WTC11 (cell line): ENCODE results near the gene SLC39A7. TPM values are rescaled to one million over a fixed set of nuclear protein-coding genes. Genes with fewer than 3 reads are reported as not detected.

Source experiments
- ATAC-seq: fragments of 200-7000 bp; cut with Tn5 transposase; 2 replicates; pipeline ENCODE4 v1.10.0; 2021; ENCODE audit warnings: mild to moderate bottlenecking, moderate library complexity
- CTCF ChIA-PET: fragments of 300-600 bp; sonication (Branson Sonifier 250); formaldehyde crosslinking; loops from one replicate; lab custom pipeline; 2021; ENCODE audit warnings: antibody characterized with exemption; lab: Charles Lee
- POLR2A ChIA-PET: fragments of 350-600 bp; sonication (Branson Sonifier 250); formaldehyde crosslinking; loops from one replicate; lab custom pipeline; 2021; ENCODE audit warnings: antibody characterized with exemption; lab: Charles Lee
- DNase-seq: peaks from one replicate; pipeline ENCODE4 v3.0.0; 2021; ENCODE audit warnings: low spot score
- H3K27ac Mint-ChIP-seq: 2 replicates; pipeline ENCODE4 v1.8.0; 2021; ENCODE audit warnings: mixed read lengths
- H3K27me3 Mint-ChIP-seq: 2 replicates; pipeline ENCODE4 v1.8.0; 2021; ENCODE audit warnings: low read depth, mild to moderate bottlenecking, moderate library complexity, mixed read lengths
- H3K36me3 Mint-ChIP-seq: 2 replicates; pipeline ENCODE4 v1.8.0; 2021; ENCODE audit warnings: mixed read lengths
- H3K4me1 Mint-ChIP-seq: 2 replicates; pipeline ENCODE4 v1.8.0; 2022; ENCODE audit warnings: mixed read lengths
- H3K4me3 Mint-ChIP-seq: 2 replicates; pipeline ENCODE4 v1.8.0; 2021; ENCODE audit warnings: mild to moderate bottlenecking, moderate library complexity, mixed read lengths
- H3K9me3 Mint-ChIP-seq: 2 replicates; pipeline ENCODE4 v1.8.0; 2021; ENCODE audit warnings: mixed read lengths
- AR ChIP-seq: fragments of 250-450 bp; sonication (Bioruptor Pico); IDR thresholded peaks from 2 replicates; pipeline ENCODE4 v1.9.0; 2021; ENCODE audit warnings: mild to moderate bottlenecking
- ARID4B ChIP-seq: sonication (generic); formaldehyde crosslinking; IDR thresholded peaks from 2 replicates; pipeline ENCODE4 v1.8.0; 2023; ENCODE audit warnings: missing genetic modification reagents, mild to moderate bottlenecking, borderline replicate concordance
- ATF1 ChIP-seq: sonication (generic); formaldehyde crosslinking; IDR thresholded peaks from 2 replicates; pipeline ENCODE4 v1.8.1; 2023; ENCODE audit warnings: mild to moderate bottlenecking, moderate library complexity, missing genetic modification reagents
- CTCF ChIP-seq: fragments of 200-600 bp; IDR thresholded peaks from 2 replicates; pipeline ENCODE4 v1.8.0; 2022; ENCODE audit warnings: antibody characterized with exemption
- E2F4 ChIP-seq: sonication (generic); formaldehyde crosslinking; IDR thresholded peaks from 2 replicates; pipeline ENCODE4 v1.8.1; 2022; ENCODE audit warnings: low read depth, mild to moderate bottlenecking, moderate library complexity, missing genetic modification reagents, borderline replicate concordance
- ETV6 ChIP-seq: sonication (generic); formaldehyde crosslinking; IDR thresholded peaks from 2 replicates; pipeline ENCODE4 v1.8.1; 2022; ENCODE audit warnings: mild to moderate bottlenecking, missing genetic modification reagents
- FOXK1 ChIP-seq: sonication (generic); formaldehyde crosslinking; IDR thresholded peaks from 2 replicates; pipeline ENCODE4 v1.8.0; 2022; ENCODE audit warnings: mild to moderate bottlenecking, moderate library complexity, missing genetic modification reagents
- HMGXB4 ChIP-seq: sonication (generic); formaldehyde crosslinking; IDR thresholded peaks from 2 replicates; pipeline ENCODE4 v1.8.1; 2023; ENCODE audit warnings: mild to moderate bottlenecking, moderate library complexity, missing genetic modification reagents
- PREB ChIP-seq: sonication (generic); formaldehyde crosslinking; IDR thresholded peaks from 2 replicates; pipeline ENCODE4 v1.8.1; 2022; ENCODE audit warnings: mild to moderate bottlenecking, missing genetic modification reagents, moderate library complexity, borderline replicate concordance
- SMAD3 ChIP-seq: sonication (generic); formaldehyde crosslinking; IDR thresholded peaks from 2 replicates; pipeline ENCODE4 v1.8.0; 2022; ENCODE audit warnings: missing genetic modification reagents, mild to moderate bottlenecking, borderline replicate concordance
- SMAD4 ChIP-seq: sonication (generic); formaldehyde crosslinking; IDR thresholded peaks from 2 replicates; pipeline ENCODE4 v1.8.0; 2022; ENCODE audit warnings: mild to moderate bottlenecking, missing genetic modification reagents
- USF2 ChIP-seq: sonication (generic); formaldehyde crosslinking; IDR thresholded peaks from 2 replicates; pipeline ENCODE4 v1.8.1; 2023; ENCODE audit warnings: mild to moderate bottlenecking, missing genetic modification reagents, moderate library complexity
- ZBTB43 ChIP-seq: sonication (generic); formaldehyde crosslinking; IDR thresholded peaks from 2 replicates; pipeline ENCODE4 v1.8.1; 2023; ENCODE audit warnings: mild to moderate bottlenecking, missing genetic modification reagents
- ZNF317 ChIP-seq: sonication (generic); formaldehyde crosslinking; IDR thresholded peaks from 2 replicates; pipeline ENCODE4 v1.8.1; 2023; ENCODE audit warnings: low read depth, mild to moderate bottlenecking, moderate library complexity, missing genetic modification reagents, borderline replicate concordance
- total RNA-seq: library from RNA; stranded (reverse); gene quantifications from 3 replicates; pipeline ENCODE4 v1.2.3, GENCODE V29; 2021

The SLC39A7 gene
- total RNA-seq, 1 experiment from 2014 or later: 163 TPM

- TF ChIP-seq PREB (CRISPR knock-in tag) (no peak), SMAD4 (CRISPR knock-in tag) (no peak)
These were observed 39.8 kb upstream of the SLC39A7 start (continued) for GRCh38 chr6:33160728-33161344.

GRCh38 chr6:33161354-33162331 is 39.0 kb upstream of the SLC39A7 start:
- ChIA-PET POLR2A (interaction anchor here (1.7 kb wide), 1 partner anchor 138 kb away, joined by 3 read pairs; no protein-coding TSS in a partner anchor), CTCF (interaction anchor here (0.6 to 7.1 kb wide), 46 partner anchors 8 to 368 kb away, joined by 3 to 55 read pairs (median 4); partner anchors contain the start of genes B3GALT4, HSD17B8, PSMB9 and TAP1)
- Mint-ChIP-seq H3K36me3 (no peaks in the 10 kb centered on the region), H3K4me1 (peaks cover 22% of the 10 kb centered on the region), H3K4me3 (peak overlapping the region; percentile 86), H3K9me3 (no peaks in the 10 kb centered on the region), H3K27me3 (peaks cover 25% of the 10 kb centered on the region), H3K27ac (no peak overlapping the region)
- DNase-seq (peak; percentile 86), ATAC-seq (peak; percentile 83)
- TF ChIP-seq HMGXB4 (CRISPR knock-in tag) (peak; percentile 93), CTCF (peak; percentile 86), USF2 (CRISPR knock-in tag) (no peak), ZBTB43 (no peak), FOXK1 (0 out of 2 replicates have a peak, but pooled peaks have one; percentile 22), ATF1 (CRISPR knock-in tag) (no peak), ETV6 (peak; percentile 36; the same call in 1 of the 2 replicates), PREB (CRISPR knock-in tag) (no peak), E2F4 (no peak), ZNF317 (CRISPR knock-in tag) (no peak), SMAD3 (CRISPR knock-in tag) (no peak), AR (no peak), ARID4B (CRISPR knock-in tag) (no peak)
